HG03103 (cell line): ENCODE measurements around the gene KIAA0232.
"Not testable (repeated sequence)": the region's sequence is repeated elsewhere in the genome, so short reads cannot be mapped to it uniquely, and the experiment has no call there.

Experiments used
- ATAC-seq: cut with Tn5 transposase; IDR thresholded peaks from one replicate; pipeline ENCODE4 v1.9.1; 2021; ENCODE audit warnings: low read depth; ENCODE audit not compliant: unreplicated experiment

The KIAA0232 gene

GRCh38 chr4:6894086-6894478 is 111.6 kb downstream of the KIAA0232 start:
- ATAC-seq = no peak

- ATAC-seq = no peak
Measured at GRCh38 chr4:6894528-6895498, 112.3 kb downstream of the KIAA0232 start.

DNA sequence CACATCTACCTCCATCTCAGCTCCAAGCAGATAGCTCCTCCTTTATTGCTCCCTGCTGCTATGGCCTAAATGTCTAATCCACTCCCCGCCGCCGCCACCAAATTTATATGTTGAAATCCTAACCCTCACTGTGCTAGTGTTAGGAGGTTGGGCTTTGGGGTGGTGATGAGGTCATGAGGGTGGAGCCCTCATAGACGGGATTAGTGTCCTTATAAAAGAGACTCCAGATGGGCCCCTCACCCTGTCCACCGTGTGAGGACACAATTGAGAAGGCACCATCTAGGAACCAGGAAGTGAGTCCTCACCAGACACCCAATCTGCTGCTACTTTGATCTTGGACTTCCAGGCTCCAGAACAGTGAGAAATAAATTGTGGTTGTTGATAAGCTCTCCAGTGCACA is 113.5 kb downstream of the KIAA0232 start:
- ATAC-seq = no peak

DNA sequence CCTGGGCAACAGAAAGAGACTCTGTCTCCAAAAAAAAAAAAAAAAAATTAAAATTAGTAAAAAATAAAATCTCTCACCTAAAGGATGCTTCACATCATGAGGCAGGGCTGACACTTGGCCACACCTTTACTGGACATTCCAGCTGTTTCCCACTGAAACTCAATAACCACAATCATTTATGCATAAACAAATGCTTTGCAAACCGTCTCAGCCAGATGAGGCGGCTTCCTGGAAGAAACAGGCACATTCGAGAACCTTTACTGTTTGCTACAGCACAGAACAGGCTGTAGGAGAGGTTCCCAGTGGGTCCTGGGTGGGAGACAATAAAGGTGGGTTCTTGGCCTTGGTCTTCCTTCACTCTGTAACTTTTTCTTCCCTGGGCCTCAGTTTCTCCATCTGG is 116.2 kb downstream of the KIAA0232 start:
- no peak for ATAC-seq

DNA sequence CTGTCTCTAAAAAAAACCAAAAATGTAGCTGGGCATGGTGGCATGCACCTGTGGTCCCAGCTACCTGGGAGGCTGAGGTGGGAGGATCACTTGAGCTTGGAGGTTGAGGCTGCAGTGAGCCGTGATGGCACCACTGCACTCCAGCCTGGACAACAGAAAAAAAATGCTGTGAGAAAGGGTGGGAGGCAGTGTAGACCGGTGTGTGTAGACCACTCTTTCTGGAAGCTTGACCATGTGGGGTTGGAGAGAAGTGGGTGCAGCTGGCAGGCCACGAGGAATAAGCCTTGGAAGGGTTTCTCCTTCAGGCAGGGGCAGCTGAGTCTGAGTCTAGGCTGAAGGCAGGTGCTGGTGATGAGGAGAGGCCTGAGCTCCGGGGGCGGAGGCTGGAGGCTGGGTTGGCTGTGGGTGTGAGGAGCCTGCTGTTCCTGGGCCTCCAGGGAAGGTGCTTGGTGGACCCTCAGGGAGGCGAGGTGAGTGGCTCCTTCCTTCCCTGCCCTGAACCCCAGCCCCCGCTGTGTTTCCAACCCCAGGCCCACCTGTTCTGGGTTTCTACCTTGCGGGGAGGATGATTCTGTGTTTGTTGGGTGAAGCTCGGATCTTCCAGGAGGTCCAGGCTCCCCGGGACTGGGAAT is 117.8 kb downstream of the KIAA0232 start:
- no peak for ATAC-seq

GRCh38 chr4:6900956-6901355 is 118.4 kb downstream of the KIAA0232 start:
- ATAC-seq = no peak

DNA sequence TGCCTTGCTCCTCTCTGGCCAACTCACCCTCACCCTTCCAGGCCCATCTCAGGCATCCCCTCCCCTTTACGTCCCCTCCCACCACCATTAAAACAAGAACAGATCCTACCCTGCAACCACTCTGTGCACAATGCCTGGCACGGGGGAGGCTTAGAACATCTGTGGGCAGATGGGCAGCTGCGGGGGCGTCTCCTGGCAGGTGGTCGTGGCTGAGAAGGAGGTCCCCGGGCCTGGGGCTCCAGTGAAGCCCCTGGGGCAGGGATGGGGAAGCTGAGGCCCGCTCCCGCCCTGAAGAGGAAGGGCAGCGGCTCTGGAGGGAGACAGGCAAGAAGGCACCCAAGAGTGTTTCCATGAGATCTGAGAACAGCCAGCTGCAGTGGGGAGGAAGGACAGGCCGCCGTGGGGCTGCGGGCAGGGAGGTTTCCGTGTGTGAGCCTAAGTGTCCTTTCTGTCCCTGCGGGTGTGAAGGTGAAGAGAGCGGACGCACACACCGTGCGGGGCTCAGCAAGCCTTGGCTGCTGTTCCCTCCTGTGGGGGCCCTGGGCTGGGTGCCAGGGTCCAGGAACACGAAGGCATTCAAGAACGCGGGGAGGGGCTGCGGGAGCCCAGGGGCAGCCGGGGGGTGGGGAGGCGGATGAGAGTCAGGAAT is 119.3 kb downstream of the KIAA0232 start:
- ATAC-seq = no peak

GRCh38 chr4:6902318-6903042 is 120.0 kb downstream of the KIAA0232 start:
- ATAC-seq = no peak

DNA sequence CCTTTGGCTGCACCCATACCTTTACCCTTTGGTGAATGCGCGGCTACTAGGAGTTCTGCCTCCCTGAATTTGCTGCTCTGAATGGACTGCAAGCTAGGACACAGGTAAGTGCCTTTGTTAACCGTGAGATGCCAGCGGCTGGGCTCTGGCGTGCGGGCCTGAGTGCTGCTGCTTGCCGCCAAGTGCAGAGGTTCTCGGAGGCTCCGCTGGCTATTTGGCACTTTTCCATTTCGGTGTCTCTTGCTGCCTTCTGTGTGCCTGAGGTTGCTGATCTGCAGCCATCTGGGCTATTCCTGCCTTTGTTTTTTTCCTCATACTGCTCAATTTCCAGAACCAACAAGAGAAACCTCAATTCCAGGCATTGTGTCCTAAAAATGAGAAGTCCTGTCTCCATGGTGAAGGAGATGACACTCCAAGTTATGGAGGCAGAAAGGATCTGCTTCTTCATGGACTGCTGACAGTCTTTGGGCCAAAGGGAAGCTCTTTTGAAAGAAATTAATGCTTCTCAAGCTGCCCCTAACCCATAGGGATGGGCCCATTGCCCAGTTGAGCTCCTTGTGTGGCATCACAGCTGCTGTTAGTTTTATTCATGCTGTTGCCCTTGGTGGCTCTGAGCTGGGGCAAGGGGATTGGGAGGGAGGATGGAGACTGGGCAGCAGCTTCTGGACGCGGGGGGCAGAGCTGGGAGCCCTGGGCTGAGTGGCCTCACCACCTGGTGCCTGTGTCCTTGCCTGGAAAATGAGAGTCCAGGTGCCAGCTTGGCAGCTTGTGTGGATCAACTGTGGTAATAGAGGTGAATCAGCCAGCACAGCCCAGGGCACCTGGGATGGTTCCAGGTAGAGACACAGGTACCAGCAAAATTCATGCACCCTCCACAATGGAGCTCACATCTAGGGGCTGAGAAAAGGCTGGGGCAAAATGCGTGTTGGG is 123.3 kb downstream of the KIAA0232 start:
- ATAC-seq = no peak

DNA sequence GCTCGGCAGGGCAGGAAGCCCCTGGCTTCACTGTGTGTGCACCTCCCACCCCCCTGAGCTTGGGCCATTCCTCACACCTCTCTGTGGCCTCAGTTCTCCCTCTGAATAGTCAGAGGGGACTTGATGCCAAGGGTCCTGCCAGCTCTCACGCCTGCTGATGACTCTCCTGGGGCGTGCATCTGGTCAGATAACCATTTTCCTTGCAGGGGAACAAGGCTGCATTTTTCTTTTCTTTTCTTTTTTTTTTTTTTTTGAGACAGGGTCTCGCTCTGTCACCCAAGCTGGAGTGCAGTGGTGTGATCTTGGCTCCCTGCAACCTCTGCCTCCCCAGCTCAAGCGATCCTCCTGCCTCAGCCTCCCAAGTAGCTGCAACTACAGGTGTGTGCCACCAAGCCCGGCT is 124.0 kb downstream of the KIAA0232 start:
- not testable (repeated sequence) for ATAC-seq

GRCh38 chr4:6907658-6908191 is 125.2 kb downstream of the KIAA0232 start:
- ATAC-seq = no peak

DNA sequence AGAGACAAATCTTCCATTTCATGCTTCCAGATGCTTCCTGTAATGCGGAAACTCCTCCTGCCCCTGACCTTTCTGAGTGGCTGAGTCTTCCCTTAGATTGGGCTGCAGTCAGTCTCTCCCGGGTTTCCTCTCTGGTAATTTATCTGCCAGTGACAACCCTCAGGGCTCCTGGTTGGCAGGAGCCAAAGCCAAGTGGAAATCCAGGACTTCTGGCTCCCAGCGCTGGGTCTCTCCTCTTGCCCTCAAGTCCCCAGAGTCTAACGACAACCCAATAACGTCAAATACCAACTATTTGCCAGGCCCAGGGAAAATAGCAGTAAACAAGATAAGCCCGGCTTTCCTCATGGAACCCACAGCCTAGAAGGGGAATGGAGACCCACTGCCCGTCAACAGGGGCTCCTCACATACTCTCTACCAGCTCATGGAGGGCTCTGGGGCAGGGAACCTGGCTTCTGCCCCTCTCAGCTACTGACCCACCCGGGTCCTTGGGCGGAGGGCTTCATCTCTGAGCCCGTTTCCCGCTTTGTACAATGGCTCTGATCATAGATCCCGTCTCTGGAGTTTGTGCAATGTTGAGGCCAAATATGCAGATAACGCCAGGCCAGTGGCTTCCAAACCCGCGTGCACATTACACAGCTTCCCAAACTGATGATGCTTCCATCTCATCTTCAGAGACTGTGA is 126.0 kb downstream of the KIAA0232 start:
- no peak for ATAC-seq

DNA sequence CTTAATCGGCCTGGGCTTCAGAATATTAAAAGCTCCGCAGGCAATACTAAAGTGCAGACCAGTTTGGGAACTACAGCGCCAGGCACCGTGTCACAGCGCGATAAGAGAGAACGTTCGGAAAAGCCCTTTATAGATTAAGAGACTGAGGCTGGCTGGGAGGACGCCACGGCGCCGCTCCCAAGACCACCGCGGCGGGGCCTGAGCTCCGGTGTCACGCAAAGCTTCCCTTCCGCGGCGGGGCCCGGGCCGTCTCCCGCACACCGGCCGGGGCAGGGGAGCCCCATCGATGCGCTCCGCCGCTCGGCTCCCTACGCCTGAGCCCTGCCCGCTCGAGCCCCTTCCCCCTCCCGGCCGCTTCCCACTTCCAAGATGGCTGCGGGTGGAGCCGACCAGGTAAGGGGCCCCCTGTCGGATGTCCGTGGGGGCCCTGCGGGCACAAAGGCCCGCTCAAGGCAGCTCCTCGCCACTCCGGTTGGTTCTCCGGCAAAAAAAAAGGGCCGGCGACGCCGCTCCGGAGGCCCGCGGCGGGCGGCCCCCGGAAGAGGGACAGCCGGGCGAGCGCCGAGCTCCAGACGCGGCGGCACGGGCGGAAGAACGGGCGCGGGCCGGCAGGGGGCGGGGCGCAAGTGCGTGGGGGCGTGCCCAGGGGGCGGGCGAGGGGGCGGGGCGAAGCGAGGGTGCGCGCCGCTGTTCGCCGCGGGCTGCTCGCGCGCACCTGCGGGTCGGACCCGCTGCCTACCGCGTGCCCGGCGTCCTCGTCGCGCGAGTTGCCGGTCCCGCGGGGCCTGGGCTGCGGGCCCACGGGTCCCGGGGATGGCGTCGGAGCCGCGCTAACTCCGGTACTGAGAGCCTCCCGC is 126.8 kb downstream of the KIAA0232 start, which contains the start of gene TBC1D14:
Gene TBC1D14 (plus strand): TSS at position 714 of the 857 bp plus-strand sequence. CDS start 13,564 bp downstream, outside the sequence.
- ATAC-seq = peak; percentile 79

- ATAC-seq = peak; percentile 24
Measured at GRCh38 chr4:6909970-6910339, 127.4 kb downstream of the KIAA0232 start.

DNA sequence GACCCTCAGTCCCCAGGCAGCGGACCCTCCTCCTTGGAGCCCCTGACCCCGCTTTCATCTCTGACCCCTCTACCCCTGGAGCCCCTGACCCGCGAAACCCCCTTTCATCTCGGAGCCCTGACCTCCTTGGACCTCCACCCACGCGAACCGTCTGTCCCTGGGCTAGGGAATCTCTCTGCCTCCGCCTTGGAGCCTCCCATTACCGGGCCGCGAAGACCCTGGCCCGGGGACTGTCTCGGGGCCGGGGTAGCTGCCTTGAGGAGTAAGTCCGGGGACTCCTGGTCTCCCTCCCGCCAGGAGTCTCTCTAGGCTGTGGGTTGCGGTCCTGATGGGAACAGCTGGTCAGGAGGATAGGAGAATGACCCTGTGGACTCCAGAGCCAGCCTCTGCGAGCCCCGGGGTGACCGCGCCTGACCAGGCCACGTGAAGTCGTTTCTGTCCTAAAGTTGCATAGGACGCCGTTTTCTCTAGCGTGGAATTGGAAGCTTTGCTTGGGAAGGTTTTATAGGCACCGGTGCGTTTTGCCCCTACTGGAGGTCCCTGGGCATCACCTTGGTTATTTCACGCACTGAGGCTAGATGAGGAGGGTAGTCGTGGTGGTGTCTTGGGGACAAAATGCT is 127.9 kb downstream of the KIAA0232 start:
- no peak for ATAC-seq

DNA sequence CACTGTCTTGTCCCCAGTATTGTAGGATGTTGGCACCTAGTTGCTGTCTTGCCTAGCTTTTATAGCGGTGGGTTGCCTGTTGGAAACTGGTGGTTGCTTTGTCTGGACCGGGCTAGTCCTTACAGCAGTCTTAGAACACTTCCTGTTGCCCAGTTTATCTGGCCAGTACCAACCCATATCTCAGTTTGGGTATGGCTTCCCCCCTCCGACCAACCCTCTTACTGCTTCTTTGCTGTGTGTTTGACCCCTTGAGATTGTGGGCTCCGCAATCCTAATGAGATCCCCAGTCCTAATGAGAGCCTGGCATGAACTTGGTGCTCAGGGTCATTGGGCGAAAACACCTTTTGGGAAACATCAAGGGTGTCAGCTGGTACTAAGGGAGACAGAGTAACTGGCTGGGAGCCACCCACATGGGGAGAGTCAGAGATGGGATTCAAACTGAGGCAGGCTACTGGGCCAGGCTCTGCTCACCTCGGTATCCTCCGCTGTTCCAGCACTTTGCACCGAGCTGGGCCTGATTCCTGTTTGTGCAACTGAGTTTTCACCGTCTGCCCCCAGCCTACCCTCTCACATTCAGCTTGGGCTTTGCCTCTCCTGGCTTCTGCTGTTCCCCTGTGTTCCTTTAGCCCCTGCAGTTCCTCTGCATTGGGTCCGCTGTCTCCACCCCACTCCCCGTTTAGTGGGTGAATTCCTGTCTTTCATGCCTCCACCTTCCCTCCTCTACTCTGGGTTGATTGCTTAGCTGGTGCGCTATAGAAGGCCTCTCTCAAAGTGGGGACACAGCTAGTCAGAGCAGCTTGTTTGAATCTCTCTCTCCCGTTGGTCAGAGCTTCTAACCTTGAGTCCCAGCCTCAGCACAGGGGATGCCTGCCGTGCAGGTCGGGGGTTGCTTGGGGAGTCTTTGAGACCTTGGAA is 128.7 kb downstream of the KIAA0232 start:
- ATAC-seq = no peak
